Spleen (tissue), 7 donors: Measurements from ENCODE around the gene TANC1.

Experiments used
- CTCF ChIP-seq, 11 experiments: fragments of 200-600 bp in 7 of 11; fragments of 450-650 bp in 4 of 11; sonication (generic) in 4 of 11; IDR thresholded peaks in 8 of 11; conservative IDR thresholded peaks in 3 of 11; 1 replicate in 7 of 11; 2 replicates in 4 of 11; pipeline versions ENCODE4 v1.4.0 to v1.8.0; 2016 to 2021; ENCODE audit warnings: antibody characterized with exemption in 11 of 11, inconsistent platforms in 4 of 11, mild to moderate bottlenecking in 1 of 11
- POLR2A ChIP-seq, 3 donors: fragments of 450-650 bp; IDR thresholded peaks; one replicate each; pipeline ENCODE4 v1.5.1; 2017; ENCODE audit warnings: antibody characterized with exemption in 3 of 3, mild to moderate bottlenecking in 1 of 3
- donor health status: DM: no; HTN: no; CAD: no; lungs with moderate emphysema.
- donor health status: DM: no; HTN: no; CAD: no.
- donor health status: DM: no; HTN: no; CAD: no.

GRCh38 chr2:159095813-159096212 lies 127.4 kb downstream of the TANC1 start:
- TF ChIP-seq CTCF (IDR thresholded peaks at IDR 0.05 in 8 of 11, conservative IDR thresholded peaks at IDR 0.05 in 3 of 11) (no peak), POLR2A (IDR thresholded peaks at IDR 0.05) (no peak)
